Stimulated activated CD8-positive, alpha-beta memory T cell treated with anti-CD3 and anti-CD28 coated beads, Interleukin-4, amount 100 ng/mL, for 24 hours (primary cell): ENCODE data around the gene FXYD2.

Experiments
- DNase-seq: peaks from one replicate; pipeline ENCODE4 v3.0.0-alpha.2; 2020; ENCODE audit warnings: low read depth

FXYD2 gene

DNA sequence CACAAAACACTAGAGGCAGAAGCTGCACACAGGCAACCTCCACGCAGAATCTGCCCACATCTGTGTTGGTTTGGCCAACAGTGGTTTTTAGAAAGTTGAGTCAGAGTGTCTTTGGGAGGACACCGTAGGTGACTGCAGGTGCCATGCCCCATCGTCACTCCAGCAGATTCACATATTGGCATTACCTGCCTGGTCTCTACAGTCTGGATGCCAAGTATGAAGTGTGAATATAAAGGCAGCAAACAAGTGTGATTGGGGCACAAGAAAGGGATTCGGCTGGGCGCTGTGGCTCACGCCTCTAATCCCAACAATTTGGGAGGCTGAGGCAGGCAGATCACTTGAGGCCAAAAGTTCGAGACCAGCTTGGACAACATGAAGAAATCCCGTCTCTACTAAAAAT lies 11.0 kb upstream of the FXYD2 start:
- DNase-seq, result no peak

DNA sequence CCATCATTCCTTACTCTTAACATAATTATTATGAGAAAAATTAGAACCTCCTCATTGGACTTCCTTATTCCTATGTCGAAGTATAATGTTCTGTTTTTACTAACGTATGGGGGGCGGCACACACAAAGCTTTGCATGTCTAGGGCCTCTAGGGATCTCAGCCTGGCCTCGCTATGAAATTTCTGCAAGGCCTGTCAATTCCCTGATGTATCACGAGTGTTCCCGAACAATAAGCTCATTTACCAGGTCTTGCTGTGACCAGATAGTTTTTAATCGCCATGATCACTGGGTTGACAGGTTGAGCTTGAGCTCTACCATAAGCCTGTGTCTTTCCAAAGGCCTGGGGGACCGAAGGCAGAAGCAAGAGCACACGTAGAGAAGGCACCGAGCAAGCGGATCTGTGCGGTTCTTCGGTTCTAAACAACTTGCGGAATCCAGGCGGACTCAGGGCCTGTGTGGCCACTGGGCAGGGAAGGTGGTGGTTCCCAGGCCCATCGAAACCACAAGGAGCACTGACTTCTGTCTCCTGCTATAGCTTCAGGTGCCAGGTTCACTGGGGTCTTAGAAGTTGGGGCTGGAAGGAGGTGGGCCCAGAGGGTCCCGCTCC lies 10.4 kb upstream of the FXYD2 start:
- DNase-seq, result no peak

DNA sequence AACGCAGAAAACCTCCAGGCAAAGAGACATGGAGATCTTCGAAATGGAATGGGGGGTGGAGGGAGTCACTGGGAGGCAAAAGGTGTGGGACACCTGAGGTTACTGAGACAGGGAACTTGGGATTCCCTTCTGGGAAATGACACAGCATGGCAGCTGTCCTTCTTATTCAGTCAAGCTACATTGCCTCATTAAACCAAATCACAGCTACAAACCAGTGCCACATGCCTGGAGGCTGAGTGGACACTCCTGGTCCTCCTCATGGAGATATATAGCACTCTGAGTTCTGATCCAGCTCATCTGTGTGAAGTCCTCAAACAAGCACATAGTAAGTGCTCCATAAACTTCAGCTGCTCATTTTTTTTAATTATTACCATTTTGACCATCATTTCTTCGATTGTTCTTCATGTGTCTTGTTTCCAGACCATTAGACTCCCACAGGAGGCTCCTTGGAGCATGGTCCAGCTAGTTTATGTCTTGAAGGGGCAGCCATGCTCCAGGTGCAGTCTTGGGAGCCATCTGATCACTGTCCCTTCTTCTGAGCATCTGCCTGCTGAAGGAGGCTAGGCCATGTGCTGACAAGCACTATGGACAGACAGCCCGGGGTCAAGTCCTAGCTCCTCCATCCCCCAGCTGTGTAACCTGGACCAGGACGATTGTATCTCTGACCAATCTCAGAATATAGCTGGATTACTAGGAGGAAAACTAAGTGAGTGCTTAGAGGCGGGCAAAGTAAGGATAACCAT lies 9.7 kb upstream of the FXYD2 start:
- DNase-seq, result no peak

DNA sequence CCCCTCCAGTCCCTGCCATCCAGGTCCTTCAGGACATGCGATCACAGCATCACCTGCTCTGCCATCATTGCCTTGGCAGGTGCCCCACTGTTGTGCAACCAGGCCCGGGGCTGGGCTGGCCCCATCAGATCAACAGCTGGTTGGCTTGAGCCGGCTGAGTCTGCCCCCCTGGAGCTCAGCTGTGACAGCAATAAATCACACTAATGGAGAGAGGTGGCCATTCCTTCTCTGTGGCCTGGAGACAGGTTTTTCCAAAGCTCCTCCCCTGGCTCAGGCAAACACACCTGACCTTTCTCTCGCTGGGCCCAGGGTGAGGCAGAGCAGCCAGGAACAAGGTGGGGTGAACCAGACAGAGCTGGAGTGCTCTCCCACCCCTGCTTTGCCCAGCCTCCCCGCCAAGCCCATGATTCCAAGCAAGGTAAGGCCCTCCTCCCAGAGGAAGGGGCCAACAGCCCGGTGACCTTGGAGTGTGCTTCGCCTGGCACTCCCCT lies 8.9 kb upstream of the FXYD2 start:
- no peak for DNase-seq

DNA sequence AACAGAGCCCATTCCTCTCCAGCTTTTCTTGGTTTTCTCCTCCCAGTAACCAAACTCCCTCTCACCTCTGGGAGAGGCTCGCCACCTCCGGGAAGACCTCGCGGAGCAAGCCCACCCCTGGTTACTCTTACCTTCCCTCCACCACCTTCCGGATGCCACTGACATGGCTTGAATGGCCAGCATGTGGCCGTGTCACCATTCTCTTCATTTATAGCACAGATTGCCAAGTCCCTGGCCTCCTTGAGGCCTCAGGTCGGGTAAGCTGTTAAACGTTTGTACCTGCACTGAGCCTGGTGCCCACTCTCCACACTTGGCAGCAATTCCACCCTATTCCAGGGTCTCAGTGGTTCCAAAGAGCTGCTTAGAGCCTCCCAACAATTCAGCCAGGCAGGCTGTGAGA lies 8.0 kb upstream of the FXYD2 start:
- no peak for DNase-seq

DNA sequence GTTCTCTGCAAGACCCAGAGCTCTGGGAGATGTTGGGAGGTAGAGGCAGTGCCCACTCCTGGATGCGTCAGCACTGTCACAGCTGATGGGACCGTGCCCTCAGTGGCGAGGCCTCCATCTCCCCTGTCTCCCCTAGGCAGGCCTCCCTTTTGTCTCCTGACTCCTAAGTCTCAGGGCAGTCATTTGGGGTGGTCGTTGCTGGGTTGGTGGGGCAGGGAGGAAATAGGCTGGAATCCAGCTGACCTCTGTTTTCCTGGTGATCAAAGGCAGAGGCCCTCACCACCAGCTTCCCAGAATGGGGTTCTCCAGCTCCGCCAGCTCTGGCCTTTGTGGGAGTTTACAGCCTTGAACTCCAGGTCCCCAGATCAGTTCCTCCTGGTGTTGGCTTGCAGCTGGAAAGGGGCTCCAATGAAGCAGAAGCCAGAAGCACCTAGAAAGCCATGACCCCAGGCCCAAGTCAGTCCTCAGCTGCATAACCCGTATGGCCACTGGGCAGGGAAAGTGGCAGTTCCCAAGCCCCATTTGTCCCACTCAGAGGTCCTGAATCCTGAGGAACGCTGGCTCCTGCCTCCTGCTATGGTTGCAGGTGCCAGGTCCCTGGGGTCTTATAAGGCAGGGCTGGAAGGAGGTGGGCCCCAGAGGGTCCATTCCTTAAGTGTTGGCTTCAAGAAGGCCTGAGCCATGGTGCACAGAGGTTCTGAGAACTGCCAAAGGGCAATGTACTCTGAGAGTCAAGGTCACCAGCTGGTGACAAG lies 7.3 kb upstream of the FXYD2 start:
- no peak for DNase-seq

DNA sequence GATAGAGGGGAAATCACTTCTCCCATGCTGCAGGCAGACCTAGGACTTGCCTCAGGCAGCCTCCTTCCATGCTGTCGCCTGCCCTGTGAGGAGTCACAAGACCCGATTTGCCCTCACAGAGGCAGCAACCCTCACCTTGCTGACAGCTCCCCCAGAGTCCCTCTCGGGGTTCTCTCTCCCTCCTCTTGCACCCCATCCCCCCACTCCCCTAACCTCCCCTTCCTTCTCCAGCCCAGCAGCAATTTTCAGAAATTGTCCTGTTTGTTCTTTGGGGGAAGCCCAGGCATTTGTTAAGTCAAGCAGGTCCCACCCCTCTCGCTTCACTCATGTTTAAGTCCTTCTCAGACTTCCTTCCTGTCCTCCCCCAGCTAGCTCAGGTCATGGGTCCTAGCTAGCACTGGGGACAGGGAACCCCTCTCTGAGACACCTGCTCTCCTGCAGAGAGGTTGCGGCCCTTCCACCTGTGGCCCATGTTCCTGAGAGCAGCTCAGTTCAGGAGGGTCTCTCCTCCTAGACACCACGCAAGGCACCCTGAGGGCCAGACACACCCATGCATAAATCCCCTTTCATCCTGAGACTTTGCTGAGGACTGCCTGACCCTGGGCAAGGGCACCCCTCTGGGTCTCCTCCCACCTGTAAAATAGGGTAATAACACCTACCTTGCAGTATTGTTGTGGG lies 6.3 kb upstream of the FXYD2 start:
- no peak for DNase-seq

DNA sequence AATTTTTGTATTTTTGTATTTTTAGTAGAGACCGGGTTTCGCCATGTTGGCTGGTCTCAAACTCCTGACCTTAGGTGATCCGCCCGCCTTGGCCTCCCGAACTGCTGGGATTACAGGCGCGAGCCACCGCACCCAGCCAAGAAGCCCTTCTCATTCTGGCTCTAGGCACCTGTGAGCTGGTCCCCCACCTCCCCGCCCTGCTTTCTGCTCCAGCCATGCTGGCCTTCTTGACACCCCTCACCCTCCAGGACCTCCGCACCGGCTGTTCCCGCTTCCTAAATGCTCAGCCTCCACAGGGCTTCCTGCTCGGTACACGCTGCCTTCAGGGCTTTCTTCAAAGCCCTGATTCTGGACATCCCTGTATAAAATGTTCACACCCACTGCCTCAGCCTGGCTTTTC lies 5.5 kb upstream of the FXYD2 start:
- no peak for DNase-seq

DNA sequence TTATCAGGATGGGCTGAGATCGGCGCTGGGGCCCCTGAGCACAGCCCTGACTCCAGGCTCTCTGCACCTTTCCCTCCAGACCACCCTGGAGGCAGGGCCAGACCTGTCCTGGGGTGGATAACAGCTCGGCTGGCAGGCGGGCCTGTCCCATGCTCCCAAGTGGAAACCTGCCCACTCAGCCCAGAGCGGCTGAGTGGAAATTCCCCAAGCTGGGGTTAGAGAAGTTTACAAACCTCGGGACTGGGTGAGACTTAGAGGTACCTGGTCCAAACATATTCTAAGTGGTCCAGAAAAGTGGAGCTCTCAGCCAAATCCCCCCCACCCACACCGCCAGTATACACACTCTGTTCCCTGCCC lies 4.8 kb upstream of the FXYD2 start:
- no peak for DNase-seq

DNA sequence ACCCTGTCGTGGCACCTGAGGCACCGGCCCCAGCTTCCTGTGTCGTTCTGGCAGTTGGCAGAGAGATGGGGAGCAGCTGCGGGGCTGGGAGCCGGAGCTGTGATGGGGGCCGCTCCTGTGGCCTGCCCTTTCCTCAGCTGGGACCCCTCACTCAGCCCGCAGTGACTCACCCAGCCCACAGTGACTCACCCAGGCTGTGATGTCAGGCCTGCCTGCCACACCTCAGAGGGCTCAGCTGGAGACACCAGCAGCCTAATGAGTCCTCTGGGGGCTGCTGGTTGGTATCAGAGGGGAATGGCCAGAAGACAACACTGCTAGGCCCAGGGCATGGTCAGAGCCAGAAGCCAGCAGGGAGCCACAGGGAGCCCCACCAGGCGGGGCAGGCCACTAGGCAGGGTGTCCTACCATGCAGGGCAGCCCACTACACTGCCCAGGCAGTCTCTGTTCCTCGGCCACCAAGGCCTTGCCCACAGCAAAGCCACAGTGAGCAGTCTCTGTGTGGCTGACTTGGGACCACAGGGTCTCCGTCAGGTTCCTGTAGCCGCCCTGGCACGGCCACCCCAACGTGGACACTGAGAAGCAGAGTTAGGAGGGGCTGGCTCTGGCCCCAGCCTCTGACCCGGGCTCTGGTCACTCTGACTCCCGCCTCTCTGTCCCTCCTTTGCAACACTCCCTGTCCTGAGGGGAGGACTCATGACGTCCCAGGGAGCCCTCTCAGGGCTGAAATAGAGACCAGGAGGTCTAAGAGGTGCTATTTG lies 4.2 kb upstream of the FXYD2 start:
- peak; percentile 88 for DNase-seq

DNA sequence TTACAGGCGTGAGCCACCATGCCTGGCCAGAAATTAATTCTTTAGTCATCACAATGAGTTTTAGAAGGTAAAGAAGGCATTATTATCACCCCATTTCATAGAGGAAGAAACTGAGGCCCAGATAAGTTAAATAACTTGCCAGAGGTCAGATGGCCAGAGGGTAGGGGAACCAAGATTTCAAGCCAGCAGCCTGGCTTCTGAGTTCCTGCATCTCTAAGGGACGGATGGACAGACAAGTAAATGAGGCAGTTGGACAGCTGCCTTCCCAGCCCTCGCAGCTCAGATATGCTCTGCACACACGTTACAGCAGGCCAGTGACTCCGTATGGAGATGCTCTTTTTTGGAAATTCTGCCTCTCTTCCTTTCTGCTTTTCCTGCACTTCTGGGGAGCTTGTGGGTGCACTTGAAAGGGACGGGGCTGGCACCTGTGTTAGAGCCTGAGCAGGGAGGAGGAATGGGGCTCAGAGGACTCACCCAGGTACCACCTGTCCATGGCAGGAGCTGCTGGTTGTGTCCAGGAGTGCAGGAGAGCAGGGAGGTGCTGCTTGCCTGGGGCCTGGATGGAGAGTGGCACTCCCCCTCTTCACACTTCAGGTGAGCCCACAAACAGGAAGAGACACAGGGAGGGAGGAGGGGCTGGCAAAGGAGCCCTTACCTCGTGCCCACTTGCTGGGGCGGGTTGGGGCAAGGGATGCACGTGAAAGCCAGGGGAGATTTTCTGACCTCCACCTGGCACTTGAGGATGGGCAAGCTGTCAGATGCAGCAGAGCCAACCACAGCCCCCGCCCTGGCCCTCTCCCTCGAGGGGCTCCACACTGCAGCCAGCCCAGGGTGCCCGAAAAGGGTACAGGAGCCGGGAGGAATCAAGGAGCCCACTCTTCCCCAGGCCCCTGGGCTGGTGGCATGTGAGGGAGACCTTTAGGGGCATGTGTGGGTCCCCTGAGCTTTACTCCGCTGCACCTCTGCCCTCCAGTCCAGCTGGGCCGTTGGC lies 3.3 kb upstream of the FXYD2 start:
- no peak for DNase-seq

DNA sequence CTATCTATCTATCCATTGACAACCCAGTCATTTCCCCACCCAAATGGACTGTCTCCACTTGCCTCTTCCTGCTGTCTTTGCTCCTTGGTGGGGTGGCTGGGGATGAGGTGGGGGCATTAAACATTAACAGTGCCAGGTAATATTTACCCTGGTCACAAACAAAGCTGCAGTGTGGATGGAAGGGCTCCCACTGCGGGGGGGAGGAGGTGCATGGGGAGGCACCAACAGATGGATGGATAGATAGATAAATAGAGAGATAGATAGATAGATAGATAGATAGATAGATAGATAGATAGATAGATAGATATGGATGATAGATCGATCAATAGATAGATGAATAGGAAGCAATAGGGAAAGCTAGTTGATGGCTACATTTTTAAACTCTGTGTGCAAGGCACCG lies 2.3 kb upstream of the FXYD2 start:
- DNase-seq, result no peak

DNA sequence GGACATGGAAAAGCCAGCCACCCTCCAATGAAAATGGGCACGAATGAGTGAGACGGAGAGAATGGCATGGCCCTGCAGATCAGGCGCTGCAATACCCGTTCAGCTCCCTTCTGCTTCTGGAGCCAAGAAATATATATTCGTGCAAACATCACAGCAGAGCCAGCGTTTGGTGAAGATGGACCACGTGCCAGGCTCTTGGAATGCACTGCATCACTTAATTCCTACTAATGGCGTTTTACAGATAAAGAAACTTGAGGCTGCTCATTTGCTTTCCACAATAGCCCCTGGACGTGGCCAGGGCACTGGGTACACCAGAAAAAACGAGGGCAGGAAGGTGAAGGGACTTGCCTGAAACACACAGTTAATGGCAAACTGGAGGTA lies 1.6 kb upstream of the FXYD2 start:
- DNase-seq, result no peak

DNA sequence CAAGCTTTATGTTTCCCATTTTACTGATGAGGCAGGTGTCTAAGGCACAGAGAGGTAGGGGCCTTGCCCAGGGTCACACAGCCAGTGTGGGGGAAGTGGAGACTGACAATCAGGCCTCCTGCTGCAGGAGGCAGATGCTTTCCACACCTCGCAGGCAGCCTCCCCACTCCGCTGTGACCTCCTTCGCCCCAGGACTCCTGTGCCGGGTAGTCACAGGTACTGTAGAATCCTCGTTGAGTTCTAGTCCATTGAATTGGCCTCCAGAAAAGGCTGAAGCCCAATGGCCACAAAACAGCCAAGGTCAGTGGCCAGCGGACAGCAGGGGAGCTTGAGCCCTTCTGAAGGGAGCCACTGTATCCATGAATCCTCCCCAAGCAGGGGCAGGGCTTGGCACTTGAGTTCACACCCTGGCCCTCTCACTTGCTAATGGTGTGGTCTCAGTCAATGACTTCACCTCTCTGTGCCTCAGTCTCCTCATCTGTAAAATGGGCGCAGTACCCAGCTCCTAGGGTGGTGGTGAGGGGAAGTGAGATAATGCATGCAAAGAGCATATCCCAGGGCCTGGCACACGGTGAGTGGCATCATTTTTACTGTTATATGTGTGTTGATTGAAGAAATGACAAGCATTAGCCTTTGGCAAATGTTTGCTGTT lies 1.1 kb upstream of the FXYD2 start:
- no peak for DNase-seq

DNA sequence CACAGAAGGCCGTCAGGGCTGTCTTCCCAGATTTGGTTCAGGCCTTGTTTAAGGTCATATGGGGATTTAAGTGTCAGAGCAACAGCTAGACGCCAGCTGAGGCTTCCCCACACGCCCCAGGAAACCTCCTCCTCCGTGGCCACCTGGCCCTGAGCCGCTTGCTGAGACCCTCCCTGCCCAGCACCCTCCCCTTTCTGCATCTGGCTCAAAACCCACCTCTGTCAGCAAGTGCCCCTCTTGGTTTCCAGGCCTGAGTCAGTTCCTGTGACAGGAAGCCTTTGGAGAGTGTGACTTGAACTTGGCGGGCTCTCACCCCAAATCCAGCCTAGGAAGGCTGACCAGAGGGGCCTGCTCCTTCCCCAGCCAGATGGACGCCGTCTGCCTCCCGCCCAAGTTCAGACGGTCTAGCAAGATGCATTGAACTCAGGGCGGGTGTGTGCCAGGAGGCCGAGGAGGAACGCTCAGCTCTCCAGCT lies 561 bp downstream of the FXYD2 start:
- DNase-seq, result no peak

DNA sequence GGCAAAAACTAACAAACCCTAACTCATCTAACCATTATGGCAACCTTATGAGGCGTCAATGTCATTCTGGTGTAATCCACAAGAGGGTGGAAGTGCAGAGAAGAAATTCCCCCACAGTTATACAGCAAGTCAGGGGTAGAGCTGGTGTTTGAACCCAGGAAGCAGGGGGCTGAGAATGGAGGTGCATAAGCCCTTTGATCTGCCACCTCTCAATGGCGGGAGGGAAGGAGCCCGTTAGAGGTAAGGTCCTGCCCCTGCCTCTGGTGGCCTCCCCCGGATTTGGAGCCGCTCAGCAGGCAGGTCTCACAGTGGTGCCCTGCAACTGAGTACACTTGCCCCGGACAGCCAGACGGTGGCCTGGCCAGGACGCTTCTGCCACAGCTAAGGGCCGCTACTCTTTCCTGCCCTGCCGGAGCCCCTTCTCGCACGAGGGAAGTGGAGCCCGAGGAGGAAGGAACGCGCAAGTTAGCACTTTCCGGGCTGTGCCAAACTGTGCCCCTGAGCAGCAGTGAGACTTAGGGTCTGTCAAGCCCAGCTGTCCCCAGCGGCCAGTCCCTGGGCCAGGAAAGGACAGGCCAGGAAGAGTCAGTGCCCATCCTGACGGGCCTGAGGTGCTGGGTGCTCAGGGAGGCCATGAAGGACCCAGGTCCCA lies 1.1 kb downstream of the FXYD2 start:
- DNase-seq, result no peak

DNA sequence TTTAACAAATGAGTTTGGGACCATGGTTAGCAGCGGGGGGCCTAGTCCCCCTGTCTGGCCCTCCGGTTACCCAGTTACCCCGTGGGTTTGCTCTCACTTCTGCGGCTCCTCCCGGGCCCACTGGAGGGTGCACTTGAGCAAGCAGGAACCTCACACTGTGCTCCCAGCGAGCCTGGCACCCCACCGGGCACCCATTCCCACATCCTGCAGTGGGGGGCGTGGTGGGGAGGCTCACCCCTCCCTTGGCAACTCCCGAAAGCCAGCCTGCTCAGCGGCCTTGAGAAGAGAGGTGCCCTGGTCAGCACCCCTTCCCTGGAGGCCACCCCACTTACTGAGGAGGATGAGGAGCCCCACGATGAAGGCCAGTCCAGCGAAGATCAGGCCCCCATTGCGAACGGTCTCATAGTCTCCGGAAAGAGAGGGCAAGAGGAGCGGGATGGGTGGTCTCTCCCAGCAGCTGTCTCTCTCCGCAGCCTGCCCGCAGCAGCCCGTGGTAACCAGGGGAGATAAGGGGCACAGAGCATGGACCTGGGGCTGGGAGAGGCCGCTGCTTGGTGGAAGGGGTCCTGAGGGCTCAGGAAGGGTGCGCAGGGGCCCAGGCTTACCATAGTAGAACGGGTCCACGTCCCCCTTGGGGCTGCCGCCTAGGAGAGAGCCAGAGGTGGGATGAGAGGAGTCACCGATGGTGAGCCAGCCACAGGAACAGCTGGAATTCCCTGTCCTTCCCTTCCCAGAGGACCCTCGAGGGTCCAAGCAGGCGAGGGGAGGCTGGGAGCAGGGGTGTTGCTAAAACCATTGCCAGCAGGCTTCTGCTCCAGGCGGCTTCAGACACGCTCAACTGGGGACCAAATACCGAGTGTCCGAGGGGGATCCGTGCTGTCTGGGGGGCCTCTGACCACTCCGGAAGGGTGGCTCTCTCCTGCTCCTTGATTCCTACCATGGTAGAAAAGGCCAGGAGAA lies 2.2 kb downstream of the FXYD2 start:
- peak; percentile 48 for DNase-seq

DNA sequence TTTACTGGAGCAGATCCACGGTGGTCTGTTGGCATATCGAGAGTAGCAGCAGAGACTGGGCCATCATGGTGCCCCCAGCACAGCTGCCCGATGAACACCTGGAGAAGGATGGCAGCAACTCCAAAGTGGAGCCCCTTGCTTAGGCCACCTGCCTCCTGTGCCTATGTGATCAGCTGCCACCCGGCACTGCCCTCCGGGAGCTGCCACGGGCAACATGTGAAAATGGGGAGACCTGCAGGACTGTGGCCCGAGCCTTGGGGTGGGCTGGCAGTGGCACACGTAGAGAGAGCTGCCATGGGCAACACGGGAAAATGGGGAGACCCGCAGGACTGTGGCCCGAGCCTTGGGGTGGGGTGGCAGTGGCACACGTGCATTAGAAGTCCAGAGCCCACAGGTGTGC lies 3.1 kb downstream of the FXYD2 start:
- DNase-seq, result no peak
